ENCODE results near the gene FHIT. TPM values are rescaled to one million over a fixed set of nuclear protein-coding genes. Genes with fewer than 3 reads are reported as not detected.

Gene FHIT
- total and polyA plus RNA-seq, 2 of the 4 experiments (the other 2 are of a cell fraction), result 0.07 TPM; not detected in 1

GRCh38 chr3:60308808-60309207 is 942.4 kb downstream of the FHIT start:
- Histone ChIP-seq H3K4me3 (ENCODE audit: insufficient read depth, low read depth, low read length) (no peak overlapping the region), H3K79me1 (ENCODE audit: low read depth in 1 of 2, low read length in 2 of 2) (no peaks in the 10 kb centered on the region), H3K27ac (ENCODE audit: insufficient read depth, low read length) (no peak overlapping the region), H4K20me1 (ENCODE audit: insufficient read depth, low read length) (no peaks in the 10 kb centered on the region), H3K14ac (replicated peaks; ENCODE audit: low read depth, low read length) (no peak overlapping the region), H3K9me1 (ENCODE audit: insufficient read depth, low read length) (no peaks in the 10 kb centered on the region), H3K4me2 (ENCODE audit: low read depth, low read length) (no peak overlapping the region), H4K91ac (ENCODE audit: insufficient read depth, low read depth, low read length) (no peak overlapping the region), H2AFZ (replicated peaks; ENCODE audit: low read length, poor library complexity) (no peak overlapping the region), H2BK120ac (ENCODE audit: low read depth, low read length) (no peak overlapping the region), H3K9me3 (ENCODE audit: control insufficient read depth, insufficient read depth, low read length) (no peaks in the 10 kb centered on the region), H3K27me3 (ENCODE audit: control insufficient read depth, insufficient read depth, low read length) (no peaks in the 10 kb centered on the region), H2BK15ac (ENCODE audit: low read depth, low read length) (no peak overlapping the region), H3K9ac (ENCODE audit: low read depth, low read length) (no peak overlapping the region), H3K23ac (ENCODE audit: low read depth, low read length) (no peak overlapping the region), H3K4ac (ENCODE audit: low read depth, low read length) (no peak overlapping the region), H2BK20ac (ENCODE audit: low read depth, low read length) (no peak overlapping the region), H2AK9ac (replicated peaks; ENCODE audit: low read depth, low read length, poor library complexity) (no peak overlapping the region), H2BK5ac (ENCODE audit: low read depth, low read length, poor library complexity, severe bottlenecking) (no peak overlapping the region), H3K56ac (ENCODE audit: extremely low read depth, insufficient read depth, low read length) (no peak overlapping the region), H3K36me3 (ENCODE audit: control insufficient read depth, insufficient read depth, low read length) (no peaks in the 10 kb centered on the region), H3K4me1 (ENCODE audit: control insufficient read depth, insufficient read depth, low read length) (no peaks in the 10 kb centered on the region; the same call in 1 of the 2 replicates), H4K8ac (ENCODE audit: low read depth in 2 of 2, low read length in 2 of 2) (no peak overlapping the region), H4K5ac (ENCODE audit: low read depth, low read length) (no peak overlapping the region), H3K18ac (ENCODE audit: low read depth, low read length) (no peak overlapping the region), H2AK5ac (ENCODE audit: low read depth, low read length) (no peak overlapping the region)
- WGBS, 2 experiments (ENCODE audit: extremely low coverage in 2 of 2, insufficient read length in 1 of 2), result no CpG with 5 or more reads among the region's 3 CpGs
- POLR2A ChIA-PET (ENCODE audit: unreplicated experiment), result no interaction called here
- DNase-seq, result no peak
- CTCF ChIA-PET, result no interaction called here
- TF ChIP-seq MAZ (IDR thresholded peaks at IDR 0.05; ENCODE audit: borderline replicate concordance, low read depth, low read length), result no peak
- TF ChIP-seq CHD1 (IDR thresholded peaks at IDR 0.05; ENCODE audit: low read depth, low read length), result no peak
- TF ChIP-seq SMC3 (IDR thresholded peaks at IDR 0.05; ENCODE audit: low read depth, low read length), result no peak
- TF ChIP-seq RFX5 (IDR thresholded peaks at IDR 0.05; ENCODE audit: low read depth, low read length), result no peak
- no peak for TF ChIP-seq MAFK (IDR thresholded peaks at IDR 0.05; ENCODE audit: low read depth, low read length)
- no peak for TF ChIP-seq FOS (IDR thresholded peaks at IDR 0.05; ENCODE audit: low read depth, low read length)
- no peak for TF ChIP-seq USF2 (IDR thresholded peaks at IDR 0.05; ENCODE audit: low read depth, low read length)
- TF ChIP-seq RCOR1 (IDR thresholded peaks at IDR 0.05; ENCODE audit: insufficient replicate concordance, low read length), result no peak
- no peak for TF ChIP-seq CTCF (conservative IDR thresholded peaks at IDR 0.05; ENCODE audit: low read depth, low read length)
- TF ChIP-seq MXI1 (IDR thresholded peaks at IDR 0.05; ENCODE audit: borderline replicate concordance, low read depth, low read length), result no peak
- no peak for TF ChIP-seq BHLHE40 (IDR thresholded peaks at IDR 0.05; ENCODE audit: low read depth, low read length)
- no peak for TF ChIP-seq ELK1 (IDR thresholded peaks at IDR 0.05; ENCODE audit: borderline replicate concordance, low read depth, low read length)
- no peak for TF ChIP-seq CEBPB (IDR thresholded peaks at IDR 0.05; ENCODE audit: low read depth, low read length)
- no peak for TF ChIP-seq POLR2A (IDR thresholded peaks at IDR 0.05; ENCODE audit: low read depth, low read length)
- TF ChIP-seq RAD21 (IDR thresholded peaks at IDR 0.05; ENCODE audit: low read length), result no peak
- intact Hi-C loops (cut with micrococcal nuclease), result no loop called here
- dilution Hi-C loops (cut with HindIII; ENCODE audit: low sequenced_read_pairs, unreplicated experiment), result no loop called here
- ATAC-seq (ENCODE audit: low read depth), result no peak
- in situ Hi-C loops (cut with MboI; ENCODE audit: low sequenced_read_pairs), result no loop called here
- no TSS peak for BruUV-seq (replicated peaks)
